Neuronal stem cell (in vitro differentiated cells): ENCODE data around the gene ADGB.

Experiments used
- DNase-seq: peaks from one replicate; pipeline ENCODE4 v3.0.0-alpha.2; 2013; ENCODE audit warnings: low spot score
- H2AFZ ChIP-seq: one replicate; pipeline ENCODE4 v1.6.1; 2013; ENCODE audit warnings: mild to moderate bottlenecking, low read length, inconsistent platforms
- H2AK5ac ChIP-seq: 2 replicates; pipeline ENCODE4 v1.6.1; 2013; ENCODE audit warnings: low read depth, mild to moderate bottlenecking, inconsistent platforms, low read length, moderate library complexity, mixed read lengths
- H2BK120ac ChIP-seq: 2 replicates; pipeline ENCODE4 v1.6.1; 2013; ENCODE audit warnings: low read depth, mild to moderate bottlenecking, inconsistent platforms, low read length, moderate library complexity, mixed read lengths
- H2BK12ac ChIP-seq: one replicate; pipeline ENCODE4 v1.6.1; 2013; ENCODE audit warnings: low read length, inconsistent platforms
- H2BK15ac ChIP-seq: 2 replicates; pipeline ENCODE4 v1.6.1; 2013; ENCODE audit warnings: mild to moderate bottlenecking, low read length, inconsistent platforms, mixed read lengths
- H2BK5ac ChIP-seq: one replicate; pipeline ENCODE4 v1.6.1; 2013; ENCODE audit warnings: inconsistent platforms, mild to moderate bottlenecking, low read length, moderate library complexity
- H3K14ac ChIP-seq: one replicate; pipeline ENCODE4 v1.6.1; 2013; ENCODE audit warnings: low read length, inconsistent platforms
- H3K18ac ChIP-seq: 2 replicates; pipeline ENCODE4 v1.6.1; 2013; ENCODE audit warnings: low read length, inconsistent platforms
- H3K23ac ChIP-seq: 2 replicates; pipeline ENCODE4 v1.6.1; 2013; ENCODE audit warnings: low read depth, mild to moderate bottlenecking, mixed read lengths, low read length, inconsistent platforms; ENCODE audit not compliant: poor library complexity
- H3K27ac ChIP-seq: replicated peaks from 3 replicates; pipeline ENCODE4 v1.5.1; 2013; ENCODE audit warnings: low read length, inconsistent platforms
- H3K27me3 ChIP-seq, 3 experiments: 2 replicates each; pipeline ENCODE4 v1.6.1; 2013; ENCODE audit warnings: low read length in 3 of 3, mild to moderate bottlenecking in 2 of 3, inconsistent platforms in 1 of 3, low read depth in 1 of 3, mixed read lengths in 1 of 3, moderate library complexity in 1 of 3; ENCODE audit not compliant: control insufficient read depth in 3 of 3, insufficient read depth in 3 of 3
- H3K36me3 ChIP-seq, 2 donors: replicated peaks in 1 of 2; 2 replicates each; pipeline ENCODE4 v1.6.1; 2013; ENCODE audit warnings: low read length in 2 of 2; ENCODE audit not compliant: control insufficient read depth in 2 of 2, insufficient read depth in 2 of 2
- H3K4ac ChIP-seq: 2 replicates; pipeline ENCODE4 v1.6.1; 2013; ENCODE audit warnings: inconsistent platforms, mild to moderate bottlenecking, low read length, moderate library complexity
- H3K4me1 ChIP-seq, 2 donors: 1 replicate in 1 of 2; 2 replicates in 1 of 2; pipeline ENCODE4 v1.6.1; 2013; ENCODE audit warnings: low read length in 2 of 2, low read depth in 1 of 2; ENCODE audit not compliant: control insufficient read depth in 2 of 2, insufficient read depth in 1 of 2
- H3K4me2 ChIP-seq: one replicate; pipeline ENCODE4 v1.6.1; 2013; ENCODE audit warnings: mild to moderate bottlenecking, low read length, inconsistent platforms; ENCODE audit not compliant: insufficient read depth, poor library complexity, severe bottlenecking
- H3K4me3 ChIP-seq, 2 donors: 2 replicates each; pipeline ENCODE4 v1.5.1; 2013; ENCODE audit warnings: low read length in 2 of 2, mild to moderate bottlenecking in 2 of 2, inconsistent platforms in 1 of 2, moderate library complexity in 1 of 2
- H3K79me1 ChIP-seq: one replicate; pipeline ENCODE4 v1.6.1; 2013; ENCODE audit warnings: low read depth, mild to moderate bottlenecking, inconsistent platforms, low read length, moderate library complexity
- H3K9ac ChIP-seq: one replicate; pipeline ENCODE4 v1.6.1; 2013; ENCODE audit warnings: mild to moderate bottlenecking, low read depth, low read length, inconsistent platforms; ENCODE audit not compliant: poor library complexity
- H3K9me3 ChIP-seq, 2 donors: replicated peaks in 1 of 2; 2 replicates each; pipeline versions ENCODE3 to v1.6.1; 2013; ENCODE audit warnings: low read length in 2 of 2, mild to moderate bottlenecking in 2 of 2, inconsistent platforms in 1 of 2, low read depth in 1 of 2, mixed read lengths in 1 of 2, moderate library complexity in 1 of 2; ENCODE audit not compliant: control insufficient read depth in 2 of 2, insufficient read depth in 1 of 2
- H4K8ac ChIP-seq: one replicate; pipeline ENCODE4 v1.6.1; 2013; ENCODE audit warnings: low read depth, mild to moderate bottlenecking, inconsistent platforms, low read length, moderate library complexity
- H4K91ac ChIP-seq: one replicate; pipeline ENCODE4 v1.6.1; 2013; ENCODE audit warnings: low read length, low read depth, mild to moderate bottlenecking, inconsistent platforms; ENCODE audit not compliant: poor library complexity
- WGBS, 2 donors: extraction: QIAGEN DNeasy Blood & Tissue Kit; methylation state at CpG; one replicate each; pipeline ENCODE4 v1.1.7; 2013; ENCODE audit warnings: missing lambda C conversion rate in 2 of 2, mixed read lengths in 1 of 2; ENCODE audit not compliant: insufficient read length in 2 of 2, insufficient replicate concordance in 1 of 2; ENCODE audit errors: extremely low coverage in 2 of 2; 5-methylcytosine and 5-hydroxymethylcytosine counted together

Gene ADGB

DNA sequence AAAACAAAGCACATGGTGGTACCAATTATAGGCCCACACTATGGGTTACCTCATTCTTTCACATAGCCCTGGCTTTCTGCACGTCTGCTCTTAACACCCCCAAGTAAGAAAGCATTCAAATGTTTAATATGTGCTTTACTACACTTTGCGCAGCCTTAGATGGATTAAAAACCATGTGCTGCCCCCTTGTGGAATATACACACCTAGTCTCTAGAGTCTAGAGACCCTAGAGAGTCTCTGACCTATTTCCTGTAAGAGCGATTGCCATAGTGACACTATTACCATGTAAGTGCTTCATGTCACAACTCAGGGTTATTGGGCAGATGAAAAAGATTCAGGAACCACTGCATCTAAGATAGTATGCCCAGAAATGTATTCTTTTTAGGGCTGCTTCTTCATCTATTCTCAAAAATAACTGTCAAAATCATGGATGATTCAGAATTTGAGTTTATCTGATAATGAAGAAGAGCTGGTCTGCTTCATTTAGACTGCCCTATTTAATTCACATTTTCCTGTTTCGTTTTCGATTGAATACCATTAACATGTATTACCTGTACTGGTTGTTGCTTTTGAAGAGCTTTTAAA lies 186.3 kb downstream of the ADGB start:
- peak; percentile 46 for DNase-seq
- no CpG with 5 or more reads among the region's 5 CpGs for WGBS, 2 donors
- Histone ChIP-seq H3K4me3 (no peak overlapping the region), H3K79me1 (no peaks in the 10 kb centered on the region), H3K9ac (no peak overlapping the region), H3K27me3 (no peaks in the 10 kb centered on the region), H3K18ac (no peak overlapping the region), H3K4me1 (no peaks in the 10 kb centered on the region), H2BK15ac (no peak overlapping the region), H2BK5ac (no peak overlapping the region), H3K36me3 (no peaks in the 10 kb centered on the region), H2BK120ac (no peak overlapping the region), H4K91ac (no peak overlapping the region), H3K27ac (no peak overlapping the region), H3K14ac (no peak overlapping the region), H3K4ac (no peak overlapping the region), H2AFZ (no peak overlapping the region), H3K9me3 (no peaks in the 10 kb centered on the region), H2AK5ac (no peak overlapping the region), H3K4me2 (no peak overlapping the region), H2BK12ac (no peak overlapping the region), H3K23ac (no peak overlapping the region), H4K8ac (no peak overlapping the region)

DNA sequence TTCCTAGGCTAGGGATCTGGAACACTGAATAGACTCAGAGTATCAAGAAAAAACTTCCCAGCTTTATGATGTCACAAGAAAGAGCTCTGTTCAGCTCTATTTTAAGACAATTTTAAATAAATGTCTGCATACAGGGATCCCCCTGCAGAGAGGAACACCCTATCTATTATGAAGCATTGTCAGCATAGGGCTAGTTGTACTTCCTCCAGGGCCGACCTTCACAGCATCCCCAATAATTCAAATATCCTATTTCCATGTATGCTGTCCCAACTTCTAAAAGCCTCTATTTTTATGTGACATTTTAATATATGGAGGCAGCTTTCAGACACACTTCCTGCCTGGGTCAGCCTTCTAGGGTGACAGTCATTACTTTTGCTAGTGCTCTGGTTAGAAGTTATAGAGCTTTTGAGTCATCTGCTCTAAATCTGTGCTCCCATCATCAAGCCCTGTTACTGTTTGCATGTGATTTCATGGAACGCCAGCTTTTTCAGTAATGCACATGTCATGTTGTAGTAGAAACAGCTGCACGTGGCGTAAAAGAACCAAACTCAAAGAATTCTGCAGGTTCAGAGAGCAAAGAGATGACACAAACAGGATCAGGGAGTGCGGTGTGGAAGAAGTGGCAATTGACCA lies 189.2 kb downstream of the ADGB start:
- Histone ChIP-seq H3K4me3 (no peak overlapping the region), H3K14ac (no peak overlapping the region), H4K91ac (no peak overlapping the region), H2BK120ac (no peak overlapping the region), H3K18ac (no peak overlapping the region), H3K4me1 (no peaks in the 10 kb centered on the region), H3K27ac (no peak overlapping the region), H3K27me3 (no peaks in the 10 kb centered on the region), H2BK15ac (no peak overlapping the region), H2AFZ (no peak overlapping the region), H4K8ac (no peak overlapping the region), H3K9me3 (no peaks in the 10 kb centered on the region), H2BK12ac (no peak overlapping the region), H3K36me3 (no peaks in the 10 kb centered on the region), H3K79me1 (no peaks in the 10 kb centered on the region), H2BK5ac (no peak overlapping the region), H3K9ac (no peak overlapping the region), H3K4ac (no peak overlapping the region), H3K23ac (no peak overlapping the region), H3K4me2 (no peak overlapping the region), H2AK5ac (no peak overlapping the region)
- no CpG with 5 or more reads among the region's 5 CpGs for WGBS, 2 donors
- DNase-seq = no peak

- Histone ChIP-seq H3K4ac (no peak overlapping the region), H3K27ac (no peak overlapping the region), H2BK5ac (no peak overlapping the region), H2BK120ac (no peak overlapping the region), H3K4me3 (no peak overlapping the region), H3K9ac (no peak overlapping the region), H3K14ac (no peak overlapping the region), H3K4me2 (no peak overlapping the region), H3K4me1 (no peaks in the 10 kb centered on the region), H2AFZ (no peak overlapping the region), H3K18ac (no peak overlapping the region), H2AK5ac (no peak overlapping the region), H3K36me3 (no peaks in the 10 kb centered on the region), H3K9me3 (no peaks in the 10 kb centered on the region), H2BK15ac (no peak overlapping the region), H3K79me1 (no peaks in the 10 kb centered on the region), H2BK12ac (no peak overlapping the region), H4K8ac (no peak overlapping the region), H4K91ac (no peak overlapping the region), H3K23ac (no peak overlapping the region), H3K27me3 (no peaks in the 10 kb centered on the region)
- no peak for DNase-seq
- WGBS, 2 donors = no CpG with 5 or more reads among the region's 4 CpGs
Measured at GRCh38 chr6:146790561-146791091, 191.9 kb downstream of the ADGB start.

- H2BK5ac ChIP-seq = no peak overlapping the region
- H2AK5ac ChIP-seq = no peak overlapping the region
- H3K4me2 ChIP-seq = no peak overlapping the region
- no peaks in the 10 kb centered on the region for H3K27me3 ChIP-seq
- no peak overlapping the region for H3K4me3 ChIP-seq
- no peak overlapping the region for H2BK15ac ChIP-seq
- H3K9ac ChIP-seq = no peak overlapping the region
- no peak for DNase-seq
- no peaks in the 10 kb centered on the region for H3K79me1 ChIP-seq
- no peak overlapping the region for H3K14ac ChIP-seq
- no peak overlapping the region for H3K23ac ChIP-seq
- H2AFZ ChIP-seq = no peak overlapping the region
- H3K9me3 ChIP-seq = no peaks in the 10 kb centered on the region
- no peak overlapping the region for H4K8ac ChIP-seq
- H3K36me3 ChIP-seq = no peaks in the 10 kb centered on the region
- no peak overlapping the region for H4K91ac ChIP-seq
- no peak overlapping the region for H3K27ac ChIP-seq
- no CpG with 5 or more reads among the region's 4 CpGs for WGBS, 2 donors
- H3K18ac ChIP-seq = no peak overlapping the region
- no peak overlapping the region for H3K4ac ChIP-seq
- no peak overlapping the region for H2BK120ac ChIP-seq
- no peak overlapping the region for H2BK12ac ChIP-seq
- no peaks in the 10 kb centered on the region for H3K4me1 ChIP-seq
Measured at GRCh38 chr6:146791930-146792329, 193.2 kb downstream of the ADGB start.
